SJCRH30 (cell line): Measurements from ENCODE around the gene GPN3. TPM values are rescaled to one million over a fixed set of nuclear protein-coding genes. Genes with fewer than 3 reads are reported as not detected.

Source experiments
- DNase-seq, 2 experiments: peaks; one replicate each; pipeline ENCODE4 v3.0.0-alpha.2; 2015 to 2020
- H3K27ac ChIP-seq: fragments of 250-450 bp; sonication (Bioruptor Pico); 2 replicates; pipeline ENCODE4 v1.5.1; 2020; ENCODE audit warnings: mild to moderate bottlenecking, moderate library complexity
- H3K27me3 ChIP-seq: fragments of 250-450 bp; sonication (Bioruptor Pico); 2 replicates; pipeline ENCODE4 v1.5.1; 2020; ENCODE audit warnings: mild to moderate bottlenecking, moderate library complexity
- H3K36me3 ChIP-seq: fragments of 250-450 bp; sonication (Bioruptor Pico); 2 replicates; pipeline ENCODE4 v1.5.1; 2020; ENCODE audit warnings: mild to moderate bottlenecking, moderate library complexity
- H3K4me1 ChIP-seq: fragments of 250-450 bp; sonication (Bioruptor Pico); 2 replicates; pipeline ENCODE4 v1.5.1; 2020; ENCODE audit warnings: mild to moderate bottlenecking, moderate library complexity
- H3K4me3 ChIP-seq: fragments of 250-450 bp; sonication (Bioruptor Pico); 2 replicates; pipeline ENCODE4 v1.5.1; 2020; ENCODE audit warnings: mild to moderate bottlenecking, moderate library complexity
- H3K9me3 ChIP-seq: fragments of 250-450 bp; sonication (Bioruptor Pico); replicated peaks from 2 replicates; pipeline ENCODE4 v1.5.1; 2020; ENCODE audit warnings: mild to moderate bottlenecking, moderate library complexity
- total RNA-seq: library from RNA; depleted of rRNA; stranded (reverse); fragments of >200 nt; shearing (Covaris generic); gene quantifications from 2 replicates; pipeline ENCODE4 v1.2.3, GENCODE V29; 2014; rRNA removed

GPN3 gene
- 43.6 and 45.9 TPM in 2 replicates for total RNA-seq

DNA sequence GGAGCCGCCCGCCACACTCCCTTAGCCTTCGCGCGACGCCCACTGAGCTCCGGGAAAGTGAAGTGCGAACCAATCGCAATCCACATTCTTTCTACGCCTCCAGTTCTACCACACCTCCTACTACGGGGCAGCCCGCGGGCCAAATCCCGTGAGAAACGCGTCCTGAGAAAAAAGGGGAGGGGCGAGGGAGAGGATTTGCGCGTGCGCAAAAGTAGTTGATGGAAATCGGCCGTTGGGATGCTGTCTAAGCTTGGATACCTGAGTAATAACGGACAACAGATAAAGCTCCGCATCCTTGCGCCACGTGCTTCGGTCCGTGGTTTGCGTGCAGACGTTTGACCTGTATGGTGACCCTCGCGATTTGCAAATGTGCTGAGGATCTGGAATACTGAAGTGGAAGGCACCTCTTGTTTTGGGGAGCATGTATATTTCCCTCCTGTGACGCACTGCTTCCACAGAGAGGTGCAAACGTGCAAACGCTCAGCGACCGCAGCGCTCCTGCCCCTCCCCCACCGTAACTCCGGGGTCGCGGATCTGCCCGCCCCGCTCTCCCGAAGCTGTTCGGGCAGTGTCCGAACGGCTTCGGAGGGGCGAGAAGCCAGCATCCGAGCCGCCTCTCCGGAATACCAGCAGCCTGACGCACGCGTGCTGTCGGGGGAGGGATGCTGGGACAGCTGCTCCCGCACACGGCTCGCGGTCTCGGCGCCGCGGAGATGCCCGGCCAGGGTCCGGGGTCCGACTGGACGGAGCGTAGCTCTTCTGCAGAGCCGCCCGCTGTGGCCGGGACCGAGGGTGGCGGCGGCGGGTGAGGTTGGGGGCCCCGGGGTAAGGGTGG, at the start of gene GPN3, which contains the start of gene FAM216A:
GPN3 (minus strand) TSS at position 44 of the 835 bp plus-strand sequence. CDS start 54 bp downstream, outside the sequence.
FAM216A (plus strand) TSS at position 632 of the 835 bp plus-strand sequence; CDS start at position 663, 31 bp downstream.
- Histone ChIP-seq H3K4me1 (no peaks in the 10 kb centered on the region; the same call in 1 of the 2 replicates), H3K27ac (peak within 1 kb of the TSS; percentile 99), H3K9me3 (no peaks in the 10 kb centered on the region), H3K27me3 (no peaks in the 10 kb centered on the region), H3K4me3 (peak within 1 kb of the TSS; percentile 96), H3K36me3 (no peaks in the 10 kb centered on the region; the same call in 1 of the 2 replicates)
- DNase-seq = peak; percentile 97 to 98

DNA sequence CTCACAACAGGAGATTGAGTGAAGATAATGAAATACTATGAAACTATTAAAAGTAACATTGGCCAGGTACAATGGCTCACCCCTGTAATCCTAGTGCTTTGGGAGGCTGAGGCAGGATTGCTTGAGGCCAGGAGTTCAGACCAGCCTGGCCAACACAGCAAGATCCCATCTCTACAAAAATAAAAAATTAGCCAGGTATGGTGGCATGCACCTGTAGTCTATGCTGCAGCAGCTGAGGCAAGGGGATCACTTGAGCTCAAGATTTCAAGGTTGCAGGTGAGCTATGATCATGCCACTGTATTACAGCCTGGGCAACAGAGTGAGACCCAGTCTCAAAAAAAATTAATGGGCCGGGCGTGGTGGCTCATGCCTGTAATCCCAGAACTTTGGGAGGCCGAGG, 48.9 kb upstream of the GPN3 start:
- no peak for DNase-seq
- no peak overlapping the region for H3K27ac ChIP-seq

DNA sequence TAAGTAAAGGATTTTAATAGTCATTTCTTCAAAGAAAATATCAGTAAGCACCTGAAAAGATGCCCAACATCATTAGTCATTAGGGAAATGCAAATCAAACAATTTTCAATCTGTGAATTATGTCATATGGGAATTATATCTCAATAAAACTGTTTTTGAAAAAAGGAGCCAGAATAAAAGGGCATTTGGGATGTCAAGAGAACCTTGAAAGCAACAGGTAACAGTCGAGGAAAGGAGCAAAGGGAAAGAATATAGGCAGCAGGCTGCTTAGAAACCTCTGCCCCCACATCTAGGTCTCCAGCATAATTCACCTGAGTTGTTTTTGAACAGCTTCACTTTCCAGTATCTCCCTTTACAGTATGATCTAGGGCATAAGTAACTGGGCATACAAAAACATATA, 46.3 kb upstream of the GPN3 start:
- no peaks in the 10 kb centered on the region for H3K4me1 ChIP-seq
- DNase-seq = no peak
- H3K36me3 ChIP-seq = no peaks in the 10 kb centered on the region
- H3K27me3 ChIP-seq = no peaks in the 10 kb centered on the region
- H3K9me3 ChIP-seq = no peaks in the 10 kb centered on the region
- H3K4me3 ChIP-seq = no peak overlapping the region
- H3K27ac ChIP-seq = no peak overlapping the region

More for the DNA sequence above, 48.9 kb upstream of the GPN3 start:
- no peaks in the 10 kb centered on the region for H3K27me3 ChIP-seq
- H3K4me1 ChIP-seq = no peaks in the 10 kb centered on the region
- H3K4me3 ChIP-seq = no peak overlapping the region
- no peaks in the 10 kb centered on the region for H3K36me3 ChIP-seq
- H3K9me3 ChIP-seq = no peaks in the 10 kb centered on the region

- no peaks in the 10 kb centered on the region for H3K9me3 ChIP-seq
- no peak for DNase-seq
- H3K27ac ChIP-seq = no peak overlapping the region
- no peak overlapping the region for H3K4me3 ChIP-seq
- H3K4me1 ChIP-seq = no peaks in the 10 kb centered on the region
- no peaks in the 10 kb centered on the region for H3K36me3 ChIP-seq
- no peaks in the 10 kb centered on the region for H3K27me3 ChIP-seq
Measured at GRCh38 chr12:110513842-110514241, 45.8 kb upstream of the GPN3 start.

DNA sequence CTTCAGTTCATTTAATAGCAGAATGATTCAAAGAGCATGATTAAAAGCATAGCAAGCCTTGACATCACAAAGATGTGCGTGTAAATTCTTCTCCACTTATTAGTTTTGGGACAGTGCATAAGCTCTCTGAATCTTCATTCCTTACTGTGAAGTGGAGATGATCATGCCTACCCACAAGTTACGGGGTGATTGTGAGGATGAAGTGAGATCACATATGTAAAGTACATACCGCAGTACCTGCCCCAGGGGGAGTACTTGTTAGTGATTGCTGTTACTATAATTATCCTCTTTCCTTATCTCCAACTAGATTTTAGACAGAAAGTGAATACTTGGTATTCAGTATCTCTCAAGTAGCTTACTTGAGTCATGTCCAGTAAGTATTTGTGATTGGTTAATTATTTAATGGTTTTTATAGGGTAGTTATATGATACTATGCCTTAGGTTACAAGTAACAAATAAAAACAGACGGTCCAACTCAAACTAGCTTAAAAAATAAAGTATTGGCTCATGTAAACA, 40.1 kb upstream of the GPN3 start:
- Histone ChIP-seq H3K36me3 (no peaks in the 10 kb centered on the region), H3K27ac (no peak overlapping the region), H3K9me3 (no peaks in the 10 kb centered on the region), H3K4me3 (no peak overlapping the region), H3K27me3 (no peaks in the 10 kb centered on the region), H3K4me1 (no peaks in the 10 kb centered on the region)
- no peak for DNase-seq

- Histone ChIP-seq H3K4me1 (peaks cover 2% of the 10 kb centered on the region; the same call in 1 of the 2 replicates), H3K4me3 (no peak overlapping the region), H3K36me3 (no peaks in the 10 kb centered on the region), H3K27ac (no peak overlapping the region), H3K27me3 (no peaks in the 10 kb centered on the region), H3K9me3 (no peaks in the 10 kb centered on the region)
- no peak for DNase-seq
Measured at GRCh38 chr12:110505332-110505731, 37.3 kb upstream of the GPN3 start.

GRCh38 chr12:110503432-110503831, 35.4 kb upstream of the GPN3 start:
- Histone ChIP-seq H3K4me3 (no peak overlapping the region), H3K36me3 (peaks cover 4% of the 10 kb centered on the region), H3K27me3 (no peaks in the 10 kb centered on the region), H3K9me3 (no peaks in the 10 kb centered on the region), H3K27ac (no peak overlapping the region), H3K4me1 (peaks cover 6% of the 10 kb centered on the region; the same call in 1 of the 2 replicates)
- no peak for DNase-seq

DNA sequence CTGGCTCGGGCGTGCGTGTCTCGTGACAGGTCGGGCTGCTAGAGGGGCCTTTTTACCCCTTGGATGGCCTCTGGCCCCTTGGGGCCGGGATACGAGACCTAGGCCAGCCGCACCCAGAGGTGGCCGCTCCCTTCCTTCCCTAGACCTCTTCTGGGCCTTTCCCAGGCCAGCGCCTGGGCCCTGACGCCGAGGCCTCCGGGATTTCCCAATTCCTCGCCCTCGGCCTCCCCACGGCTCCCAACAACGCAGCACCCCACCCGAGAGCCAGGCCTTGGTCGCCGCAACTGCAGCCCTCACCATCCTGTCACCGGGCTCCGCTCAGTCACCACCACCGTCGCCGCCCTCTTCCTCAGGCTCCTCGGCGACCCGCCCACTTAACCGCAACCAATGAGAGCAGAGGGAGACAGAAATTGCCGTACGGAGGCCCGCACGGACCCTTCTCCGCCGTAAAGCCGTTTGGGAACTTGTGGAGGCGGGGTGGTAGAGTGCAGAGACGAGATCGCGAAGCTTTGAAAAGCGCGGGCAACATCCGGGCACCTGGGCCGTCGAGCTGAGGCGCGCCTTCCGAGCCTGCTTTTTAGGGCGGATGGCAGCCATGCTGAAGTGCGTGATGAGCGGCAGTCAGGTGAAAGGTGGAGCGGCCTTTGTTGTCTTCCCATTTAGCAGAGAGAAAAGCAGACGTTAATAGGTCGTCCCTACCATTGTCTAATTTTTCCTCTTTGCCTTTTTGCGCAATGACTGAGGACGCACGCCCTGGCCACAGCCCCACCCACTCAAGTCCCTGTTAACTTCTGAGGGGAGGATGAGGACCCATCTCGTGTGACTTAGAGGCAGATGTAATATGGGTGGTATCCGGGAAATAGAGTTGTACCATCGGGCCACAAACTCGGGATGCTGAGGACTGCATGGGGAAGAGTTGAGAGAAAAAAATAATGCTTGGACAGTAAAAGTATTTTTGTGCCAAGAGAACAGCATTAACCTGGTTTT, 34.0 kb upstream of the GPN3 start, which contains the start of the genes RAD9B and VPS29:
RAD9B (plus strand) TSS at position 580 of the 987 bp plus-strand sequence; CDS start at position 587, 7 bp downstream.
VPS29 (minus strand) TSS at position 360 of the 987 bp plus-strand sequence; CDS start at position 300, 60 bp downstream.
- peak; percentile 98 for DNase-seq

GRCh38 chr12:110501399-110501751, 33.3 kb upstream of the GPN3 start:
- Histone ChIP-seq H3K9me3 (no peaks in the 10 kb centered on the region), H3K4me1 (peaks cover 6% of the 10 kb centered on the region; the same call in 1 of the 2 replicates), H3K27me3 (no peaks in the 10 kb centered on the region), H3K27ac (peak overlapping the region; percentile 85), H3K4me3 (peak overlapping the region; percentile 95), H3K36me3 (peaks cover 9% of the 10 kb centered on the region)
- DNase-seq = peak; percentile 55 to 64

More for the DNA sequence above, 34.0 kb upstream of the GPN3 start, which contains the start of the genes RAD9B and VPS29:
- Histone ChIP-seq H3K27me3 (no peaks in the 10 kb centered on the region), H3K27ac (peak within 1 kb of the TSS; percentile 85), H3K4me1 (peaks cover 6% of the 10 kb centered on the region; the same call in 1 of the 2 replicates), H3K9me3 (no peaks in the 10 kb centered on the region), H3K36me3 (peaks cover 9% of the 10 kb centered on the region), H3K4me3 (peak within 1 kb of the TSS; percentile 95)

DNA sequence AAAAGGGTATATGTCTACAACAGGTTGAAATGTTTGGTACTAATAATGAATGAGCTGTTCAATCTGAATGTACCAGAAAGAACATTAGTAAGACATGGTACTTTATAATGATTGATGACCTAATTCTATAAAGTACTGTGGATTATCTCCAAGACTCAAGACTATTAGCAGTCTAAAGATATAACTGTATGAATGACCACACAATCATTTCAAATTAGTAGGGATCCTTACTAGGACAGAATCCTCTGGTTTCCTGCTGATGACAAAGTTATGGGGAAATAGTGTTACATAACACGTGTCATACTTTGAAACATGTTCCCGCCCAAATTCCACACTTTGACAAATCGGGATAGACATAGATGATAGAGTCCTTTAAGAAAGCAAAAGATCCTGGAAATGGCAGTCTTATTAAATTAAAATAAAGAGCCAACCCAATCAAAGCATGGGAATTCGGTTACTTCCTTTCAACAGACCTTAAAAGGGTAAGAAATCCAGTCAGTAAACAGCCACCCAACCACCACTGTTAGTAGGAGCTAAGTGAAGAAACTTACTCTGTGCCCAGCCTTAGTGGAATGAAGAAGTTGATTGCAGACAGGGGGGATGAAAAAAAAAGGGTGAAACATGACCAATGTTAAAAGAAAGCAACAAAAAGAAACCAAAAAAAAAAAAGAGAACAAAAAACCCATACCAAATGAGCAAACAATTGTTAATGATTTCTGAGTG, 31.1 kb upstream of the GPN3 start:
- Histone ChIP-seq H3K9me3 (no peaks in the 10 kb centered on the region), H3K27ac (no peak overlapping the region), H3K36me3 (peaks cover 29% of the 10 kb centered on the region), H3K27me3 (no peaks in the 10 kb centered on the region), H3K4me1 (peaks cover 6% of the 10 kb centered on the region; the same call in 1 of the 2 replicates), H3K4me3 (no peak overlapping the region)
- no peak for DNase-seq

- H3K36me3 ChIP-seq = 0 out of 2 replicates have a peak, but pooled peaks cover 8% of the 10 kb centered on the region
- no peak overlapping the region for H3K4me3 ChIP-seq
- H3K27me3 ChIP-seq = no peaks in the 10 kb centered on the region
- no peak overlapping the region for H3K27ac ChIP-seq
- no peaks in the 10 kb centered on the region for H3K9me3 ChIP-seq
- no peak for DNase-seq
- no peaks in the 10 kb centered on the region for H3K4me1 ChIP-seq
Measured at GRCh38 chr12:110475426-110475825, 7.4 kb upstream of the GPN3 start.

- peak overlapping the region; percentile 96 for H3K4me3 ChIP-seq
- no peaks in the 10 kb centered on the region; the same call in 1 of the 2 replicates for H3K4me1 ChIP-seq
- H3K36me3 ChIP-seq = peaks cover 4% of the 10 kb centered on the region; the same call in 1 of the 2 replicates
- no peak for DNase-seq
- H3K9me3 ChIP-seq = no peaks in the 10 kb centered on the region
- H3K27me3 ChIP-seq = no peaks in the 10 kb centered on the region
- peak overlapping the region; percentile 99 for H3K27ac ChIP-seq
Measured at GRCh38 chr12:110467847-110468213, 227 bp downstream of the GPN3 start.

GRCh38 chr12:110466791-110467190, 1.3 kb downstream of the GPN3 start:
- no peak for DNase-seq

More at GRCh38 chr12:110466791-110467190, 1.3 kb downstream of the GPN3 start:
- Histone ChIP-seq H3K9me3 (no peaks in the 10 kb centered on the region), H3K4me1 (no peaks in the 10 kb centered on the region; the same call in 1 of the 2 replicates), H3K27ac (no peak overlapping the region), H3K4me3 (peak overlapping the region; percentile 96), H3K27me3 (no peaks in the 10 kb centered on the region), H3K36me3 (peaks cover 4% of the 10 kb centered on the region)
